H1 (cell line): Measurements from ENCODE around the gene YWHAQ. TPM values are rescaled to one million over a fixed set of nuclear protein-coding genes. Genes with fewer than 3 reads are reported as not detected.

Experiments used
- CTCF ChIA-PET: fragments of 300-600 bp; sonication (Branson Sonifier 250); formaldehyde crosslinking; loops from one replicate; lab custom pipeline; 2021; ENCODE audit not compliant: partially characterized antibody; lab: Charles Lee
- POLR2A ChIA-PET: fragments of 300-600 bp; sonication (Branson Sonifier 250); formaldehyde crosslinking; loops from one replicate; lab custom pipeline; 2021; ENCODE audit warnings: inconsistent platforms; ENCODE audit not compliant: partially characterized antibody; lab: Charles Lee
- DNase-seq, 2 experiments: peaks; one replicate each; pipeline versions ENCODE4 v3.0.0 to v3.0.0-alpha.2; 2010 to 2022; ENCODE audit warnings: low spot score in 2 of 2, low read depth in 1 of 2, mixed read lengths in 1 of 2
- FAIRE-seq: peaks from 2 replicates; lab custom pipeline; 2011; peaks lifted over from hg19 to GRCh38; lab: Jason Lieb, UNC
- H2AFZ ChIP-seq: 2 replicates; pipeline ENCODE4 v1.8.1; 2012; ENCODE audit warnings: low read length, inconsistent platforms
- H2AK5ac ChIP-seq: 2 replicates; pipeline ENCODE4 v1.6.1; 2013; ENCODE audit warnings: low read depth, low read length
- H2BK120ac ChIP-seq: replicated peaks from 2 replicates; pipeline ENCODE3; 2013; ENCODE audit warnings: low read depth, low read length, inconsistent platforms
- H2BK12ac ChIP-seq: 2 replicates; pipeline ENCODE4 v1.6.1; 2013; ENCODE audit warnings: low read depth, low read length
- H2BK15ac ChIP-seq: 2 replicates; pipeline ENCODE4 v1.6.1; 2013; ENCODE audit warnings: low read length
- H2BK20ac ChIP-seq: 2 replicates; pipeline ENCODE4 v1.6.1; 2013; ENCODE audit warnings: low read length
- H2BK5ac ChIP-seq: 2 replicates; pipeline ENCODE4 v1.6.1; 2013; ENCODE audit warnings: low read depth, low read length
- H3K14ac ChIP-seq: 2 replicates; pipeline ENCODE4 v1.6.1; 2013; ENCODE audit warnings: inconsistent platforms; ENCODE audit not compliant: insufficient read length
- H3K18ac ChIP-seq: 2 replicates; pipeline ENCODE4 v1.6.1; 2013; ENCODE audit warnings: low read length; ENCODE audit errors: extremely low read depth
- H3K23ac ChIP-seq: 2 replicates; pipeline ENCODE4 v1.6.1; 2013; ENCODE audit warnings: inconsistent platforms; ENCODE audit not compliant: insufficient read length
- H3K23me2 ChIP-seq: 2 replicates; pipeline ENCODE4 v1.6.1; 2013; ENCODE audit warnings: low read depth, low read length
- H3K27ac ChIP-seq: 2 replicates; pipeline ENCODE4 v1.6.1; 2011; ENCODE audit warnings: low read depth, low read length, inconsistent platforms
- H3K27me3 ChIP-seq, 4 experiments: replicated peaks in 1 of 4; 1 replicate in 1 of 4; 2 replicates in 3 of 4; pipeline versions ENCODE4 v1.6.1 to v1.8.1; 2011 to 2013; ENCODE audit warnings: low read length in 3 of 4, mild to moderate bottlenecking in 3 of 4, inconsistent platforms in 2 of 4, mixed read lengths in 2 of 4, moderate library complexity in 1 of 4; ENCODE audit not compliant: control insufficient read depth in 3 of 4, insufficient read depth in 3 of 4; ENCODE audit errors: extremely low read depth in 1 of 4
- H3K36me3 ChIP-seq, 4 experiments: 2 replicates each; pipeline versions ENCODE4 v1.6.1 to v1.8.1; 2011 to 2013; ENCODE audit warnings: mild to moderate bottlenecking in 4 of 4, low read length in 3 of 4, moderate library complexity in 2 of 4, control low read depth in 1 of 4, inconsistent platforms in 1 of 4; ENCODE audit not compliant: insufficient read depth in 4 of 4, control insufficient read depth in 2 of 4
- H3K4ac ChIP-seq: replicated peaks from 2 replicates; pipeline ENCODE3; 2013; ENCODE audit warnings: low read length, low read depth, mixed read lengths, inconsistent platforms; ENCODE audit not compliant: insufficient read length
- H3K4me1 ChIP-seq, 4 experiments: replicated peaks in 1 of 4; 1 replicate in 1 of 4; 2 replicates in 3 of 4; pipeline versions ENCODE4 v1.6.1 to v1.8.1; 2011 to 2013; ENCODE audit warnings: low read length in 3 of 4, inconsistent platforms in 2 of 4, mixed read lengths in 1 of 4; ENCODE audit not compliant: insufficient read depth in 4 of 4, control insufficient read depth in 3 of 4
- H3K4me2 ChIP-seq, 2 experiments: 2 replicates each; pipeline versions ENCODE4 v1.6.1 to v1.8.1; 2011 to 2013; ENCODE audit warnings: low read depth in 2 of 2, low read length in 2 of 2, control low read depth in 1 of 2, inconsistent platforms in 1 of 2, mild to moderate bottlenecking in 1 of 2; ENCODE audit not compliant: insufficient read depth in 1 of 2
- H3K4me3 ChIP-seq, 4 experiments: fragments of 200-600, 300-600 bp in 1 of 4; sonication (generic), shearing (Covaris generic), sonication (Bioruptor Twin) in 1 of 4; 2 replicates each; pipeline versions ENCODE4 v1.5.1 to v1.8.1; 2011 to 2016; ENCODE audit warnings: low read length in 4 of 4, low read depth in 3 of 4, control low read depth in 2 of 4, inconsistent platforms in 2 of 4, mild to moderate bottlenecking in 2 of 4, mixed read lengths in 1 of 4, moderate library complexity in 1 of 4; ENCODE audit not compliant: insufficient read depth in 2 of 4; ENCODE audit errors: extremely low read depth in 1 of 4
- H3K56ac ChIP-seq: replicated peaks from 2 replicates; pipeline ENCODE3; 2013; ENCODE audit warnings: low read depth, mild to moderate bottlenecking, mixed read lengths, low read length, inconsistent platforms; ENCODE audit not compliant: insufficient read length
- H3K79me1 ChIP-seq: 2 replicates; pipeline ENCODE4 v1.6.1; 2013; ENCODE audit warnings: low read depth, low read length, control low read depth
- H3K79me2 ChIP-seq, 2 experiments: 2 replicates each; pipeline versions ENCODE4 v1.6.1 to v1.8.1; 2012 to 2013; ENCODE audit warnings: low read length in 2 of 2, mild to moderate bottlenecking in 2 of 2, inconsistent platforms in 1 of 2; ENCODE audit not compliant: insufficient read depth in 2 of 2, control insufficient read depth in 1 of 2
- H3K9ac ChIP-seq, 4 experiments: replicated peaks in 1 of 4; 1 replicate in 1 of 4; 2 replicates in 3 of 4; pipeline versions ENCODE4 v1.6.1 to v1.8.1; 2011 to 2013; ENCODE audit warnings: low read depth in 3 of 4, low read length in 3 of 4, control low read depth in 2 of 4, mild to moderate bottlenecking in 2 of 4, moderate library complexity in 2 of 4, inconsistent platforms in 1 of 4; ENCODE audit errors: extremely low read depth in 1 of 4
- H3K9me3 ChIP-seq, 2 experiments: 2 replicates each; pipeline versions ENCODE4 v1.6.1 to v1.8.1; 2012 to 2013; ENCODE audit warnings: mild to moderate bottlenecking in 2 of 2, moderate library complexity in 2 of 2, control low read depth in 1 of 2, inconsistent platforms in 1 of 2, low read depth in 1 of 2, low read length in 1 of 2, mixed read lengths in 1 of 2; ENCODE audit not compliant: insufficient read depth in 2 of 2
- H4K20me1 ChIP-seq, 2 experiments: replicated peaks in 1 of 2; 2 replicates each; pipeline versions ENCODE3 to v1.8.1; 2011 to 2013; ENCODE audit warnings: inconsistent platforms in 2 of 2, low read length in 2 of 2, mild to moderate bottlenecking in 1 of 2; ENCODE audit not compliant: insufficient read depth in 2 of 2, control insufficient read depth in 1 of 2
- H4K5ac ChIP-seq: 2 replicates; pipeline ENCODE4 v1.6.1; 2013; ENCODE audit warnings: low read length, low read depth, mixed read lengths, inconsistent platforms; ENCODE audit not compliant: insufficient read length
- H4K8ac ChIP-seq: 2 replicates; pipeline ENCODE4 v1.8.0; 2013; ENCODE audit warnings: mild to moderate bottlenecking, moderate library complexity, low read length, inconsistent platforms; ENCODE audit not compliant: insufficient read depth; ENCODE audit errors: extremely low read depth
- H4K91ac ChIP-seq: replicated peaks from 2 replicates; pipeline ENCODE3; 2013; ENCODE audit warnings: low read length, mixed read lengths, inconsistent platforms; ENCODE audit not compliant: insufficient read length
- ATF3 ChIP-seq: IDR thresholded peaks from 2 replicates; pipeline ENCODE4 v1.6.1; 2011; ENCODE audit warnings: low read depth, mild to moderate bottlenecking, low read length; ENCODE audit not compliant: insufficient read depth
- BACH1 ChIP-seq: IDR thresholded peaks from 2 replicates; pipeline ENCODE4 v1.6.1; 2012; ENCODE audit warnings: low read length, improper control_type of control experiment
- BCL11A ChIP-seq, 2 experiments: IDR thresholded peaks; one replicate each; pipeline ENCODE4 v1.6.1; 2011; ENCODE audit warnings: low read depth in 2 of 2, low read length in 2 of 2, mild to moderate bottlenecking in 2 of 2
- BRCA1 ChIP-seq: IDR thresholded peaks from 2 replicates; pipeline ENCODE4 v1.6.1; 2012; ENCODE audit warnings: low read depth, low read length, improper control_type of control experiment
- CBX8 ChIP-seq: fragments of 300-800, 300-1000 bp; sonication (generic); IDR thresholded peaks from 2 replicates; pipeline ENCODE4 v1.7.1; 2016; ENCODE audit warnings: low read depth, low read length, borderline replicate concordance
- CHD2 ChIP-seq: IDR thresholded peaks from 2 replicates; pipeline ENCODE4 v1.6.1; 2012; ENCODE audit warnings: low read length, improper control_type of control experiment
- EP300 ChIP-seq, 2 experiments: IDR thresholded peaks; 1 replicate in 1 of 2; 2 replicates in 1 of 2; pipeline ENCODE4 v1.6.1; 2011 to 2012; ENCODE audit warnings: low read depth in 2 of 2, low read length in 2 of 2, mild to moderate bottlenecking in 2 of 2, borderline replicate concordance in 1 of 2, inconsistent platforms in 1 of 2, moderate library complexity in 1 of 2
- RBBP5 ChIP-seq: IDR thresholded peaks from 2 replicates; pipeline ENCODE4 v1.7.1; 2012; ENCODE audit warnings: low read depth, mild to moderate bottlenecking, inconsistent platforms, low read length, moderate library complexity, borderline replicate concordance
- RNF2 ChIP-seq: fragments of 200-900, 300-1000 bp; sonication (generic); IDR thresholded peaks from 2 replicates; pipeline ENCODE4 v1.7.1; 2016; ENCODE audit warnings: borderline replicate concordance, low read depth, mild to moderate bottlenecking, antibody characterized with exemption, low read length; ENCODE audit not compliant: poor library complexity, severe bottlenecking; ENCODE audit errors: missing control alignments
- SIRT6 ChIP-seq: IDR thresholded peaks from one replicate; pipeline ENCODE4 v1.7.1; 2012; ENCODE audit warnings: low read length, inconsistent platforms
- SP1 ChIP-seq: IDR thresholded peaks from 2 replicates; pipeline ENCODE4 v1.6.1; 2011; ENCODE audit warnings: low read depth, low read length
- TEAD4 ChIP-seq: IDR thresholded peaks from 2 replicates; pipeline ENCODE4 v1.6.1; 2012; ENCODE audit warnings: low read depth, low read length, inconsistent platforms, mixed read lengths
- YY1 ChIP-seq: IDR thresholded peaks from 2 replicates; pipeline ENCODE4 v1.6.1; 2011; ENCODE audit warnings: low read depth, mild to moderate bottlenecking, low read length
- WGBS, 2 experiments: shearing (Covaris generic) in 1 of 2; methylation state at CpG; one replicate each; pipeline versions ENCODE4 v1.1.6 to v1.1.7; 2013 to 2015; ENCODE audit warnings: low lambda C conversion rate in 2 of 2, mixed read lengths in 2 of 2, inconsistent platforms in 1 of 2, low coverage in 1 of 2, missing lambda C conversion rate in 1 of 2; ENCODE audit not compliant: insufficient replicate concordance in 2 of 2, insufficient coverage in 1 of 2, insufficient read length in 1 of 2; ENCODE audit errors: extremely low coverage in 1 of 2, missing lambda C conversion rate in 1 of 2; 5-methylcytosine and 5-hydroxymethylcytosine counted together
- polyA plus RNA-seq, 7 experiments: library from polyadenylated mRNA; depleted of rRNA in 3 of 7; stranded (reverse) in 5 of 7; unstranded in 2 of 7; fragments of >200 nt in 5 of 7; fragments of 200-250 nt in 2 of 7; gene quantifications; 1 replicate in 5 of 7; 2 replicates in 1 of 7; 4 replicates in 1 of 7; pipeline versions ENCODE4 v1.2.1 to v1.2.3, GENCODE V29; 2011 to 2013; ENCODE audit warnings: missing spikeins in 2 of 7, mixed read lengths in 2 of 7
- total RNA-seq: library from RNA; stranded (reverse); fragmentation: NEBNext Ultra II Directional; extraction: Animal tissue kit (Norgen Biotek cat#: 25700); gene quantifications from 2 replicates; pipeline ENCODE4 v1.2.1, GENCODE V29; 2021

YWHAQ gene
- total and polyA plus RNA-seq, 2 of the 8 experiments (the other 6 are each of a cell fraction or from before 2014, with no cell fraction given) = 244 to 480 TPM

DNA sequence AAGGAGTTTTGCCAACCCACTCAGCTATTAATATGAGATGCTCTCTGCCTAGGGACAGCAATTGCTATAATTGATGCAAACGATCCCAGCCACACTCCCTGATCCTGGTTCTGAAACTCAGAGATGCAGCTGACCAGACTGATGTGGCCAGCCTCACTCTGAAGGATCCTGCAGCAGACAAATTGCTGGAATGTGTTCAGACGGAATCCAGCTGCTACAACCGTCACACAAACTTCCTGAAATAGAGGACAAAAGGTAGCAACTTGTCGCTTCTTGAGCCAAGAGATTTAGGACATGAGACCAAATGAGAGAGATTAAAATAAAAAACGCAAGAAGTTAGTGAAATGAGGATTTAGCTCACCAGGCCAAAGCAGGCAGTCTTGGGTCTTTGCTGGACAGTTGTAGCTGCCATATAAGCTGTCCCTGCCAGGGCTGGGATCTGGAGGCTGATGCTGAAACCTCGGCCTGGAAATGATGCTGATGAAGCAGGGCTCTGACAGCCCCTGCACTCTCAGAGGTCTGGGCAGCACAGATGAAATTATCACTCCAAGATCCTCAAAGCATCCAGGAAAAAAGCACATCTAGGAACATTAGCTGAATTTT is 8.3 kb upstream of the YWHAQ start:
- Histone ChIP-seq H3K27me3 (no peaks in the 10 kb centered on the region), H2BK15ac (no peak overlapping the region), H3K4me2 (no peak overlapping the region), H3K23me2 (no peaks in the 10 kb centered on the region), H2BK120ac (no peak overlapping the region), H3K18ac (no peak overlapping the region), H2AFZ (no peak overlapping the region), H2BK5ac (no peak overlapping the region), H3K14ac (no peak overlapping the region), H2BK20ac (no peak overlapping the region), H3K9me3 (no peaks in the 10 kb centered on the region), H3K79me2 (no peaks in the 10 kb centered on the region), H3K4ac (no peak overlapping the region), H4K20me1 (no peaks in the 10 kb centered on the region), H3K56ac (no peak overlapping the region), H2BK12ac (no peak overlapping the region), H4K91ac (no peak overlapping the region), H3K4me1 (peaks cover 0 to 4% (median 0%) of the 10 kb centered on the region in 4 experiments; a peak in 2 of 7 replicates), H3K9ac (no peak overlapping the region), H4K8ac (no peak overlapping the region), H3K27ac (no peak overlapping the region), H3K4me3 (no peak overlapping the region), H3K23ac (no peak overlapping the region), H3K36me3 (no peaks in the 10 kb centered on the region), H2AK5ac (no peak overlapping the region), H4K5ac (no peak overlapping the region), H3K79me1 (no peaks in the 10 kb centered on the region)
- DNase-seq (no peak), FAIRE-seq (no peak)
- 89% methylated on average over 6 of the region's 6 CpGs; no CpG with 5 or more reads in 1 of the 2 experiments for WGBS, 2 experiments
- ChIA-PET POLR2A (interaction anchor here (1.6 to 3.8 kb wide), 4 partner anchors 9 to 19 kb away, joined by 3 to 26 read pairs (median 7); partner anchors contain the start of gene YWHAQ), CTCF (interaction anchor here (1.5 to 1.6 kb wide), 2 partner anchors 10 to 129 kb away, joined by 3 to 7 read pairs; no protein-coding TSS in a partner anchor)
- no peak for TF ChIP-seq SIRT6
- no peak for TF ChIP-seq TEAD4
- no peak for TF ChIP-seq CHD2
- no peak for TF ChIP-seq BACH1
- no peak for TF ChIP-seq RBBP5
- TF ChIP-seq ATF3 = no peak
- no peak for TF ChIP-seq YY1
- no peak for TF ChIP-seq BRCA1
- no peak for TF ChIP-seq EP300 (IDR thresholded peaks at IDR 0.05; ENCODE audit: borderline replicate concordance in 1 of 2, low read depth in 2 of 2, low read length in 2 of 2)
- TF ChIP-seq BCL11A (IDR thresholded peaks at IDR 0.05; ENCODE audit: low read depth in 2 of 2, low read length in 2 of 2) = no peak
- TF ChIP-seq SP1 = no peak
- TF ChIP-seq RNF2 = no peak
- no peak for TF ChIP-seq CBX8
